Stimulated activated CD4-positive, alpha-beta T cell treated with anti-CD3 and anti-CD28 coated beads, TNF-alpha, amount 100 ng/mL, for 48 hours (primary cell): Measurements from ENCODE around the gene PRELID1.
"Not testable (repeated sequence)": the region's sequence is repeated elsewhere in the genome, so short reads cannot be mapped to it uniquely, and the experiment has no call there.

ENCODE experiments used
- DNase-seq, 3 donors: peaks; one replicate each; pipeline ENCODE4 v3.0.0-alpha.2; 2020; ENCODE audit warnings: low read depth in 3 of 3

PRELID1 gene

DNA sequence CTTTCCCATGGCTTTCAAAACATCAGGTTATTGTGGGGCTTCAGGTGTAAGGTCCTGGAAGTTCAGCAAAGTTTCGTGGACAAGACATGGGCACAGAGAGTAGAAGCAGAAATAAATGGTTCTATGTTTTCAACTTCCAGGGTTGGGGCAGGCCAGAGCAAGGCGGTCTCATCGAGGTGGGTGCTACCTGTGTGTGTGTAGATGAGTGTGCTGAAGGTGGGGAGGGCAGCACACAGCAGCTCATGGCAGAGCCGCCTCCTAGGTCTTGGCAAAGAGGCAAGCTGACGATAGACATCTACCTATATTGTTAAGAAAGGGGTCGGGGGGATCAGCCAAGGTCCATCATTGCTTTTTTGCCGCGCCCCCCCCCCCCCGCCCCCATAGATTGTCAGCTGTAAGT, 3.9 kb upstream of the PRELID1 start:
- DNase-seq = no peak

- DNase-seq = no peak
Measured at GRCh38 chr5:177300236-177300880, 3.2 kb upstream of the PRELID1 start.

DNA sequence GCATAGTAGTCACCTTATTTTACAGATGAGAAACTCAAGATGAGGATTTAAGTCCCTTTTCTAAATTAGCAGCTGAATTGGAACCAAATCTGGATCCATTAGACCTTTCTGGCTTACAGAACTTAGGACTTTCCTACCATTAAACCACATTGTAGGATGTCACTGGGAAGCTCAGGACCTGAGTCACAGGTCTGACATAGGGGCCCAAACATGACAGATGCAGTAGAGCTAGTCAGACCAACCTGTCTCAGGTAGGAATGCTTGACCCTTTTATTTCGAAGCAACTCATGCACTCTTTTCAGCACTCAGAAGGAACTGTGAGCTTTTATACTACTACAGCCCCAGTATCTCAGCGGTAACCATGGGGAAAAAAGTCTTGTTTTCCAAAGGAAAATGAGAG, 2.6 kb upstream of the PRELID1 start:
- no peak for DNase-seq

DNA sequence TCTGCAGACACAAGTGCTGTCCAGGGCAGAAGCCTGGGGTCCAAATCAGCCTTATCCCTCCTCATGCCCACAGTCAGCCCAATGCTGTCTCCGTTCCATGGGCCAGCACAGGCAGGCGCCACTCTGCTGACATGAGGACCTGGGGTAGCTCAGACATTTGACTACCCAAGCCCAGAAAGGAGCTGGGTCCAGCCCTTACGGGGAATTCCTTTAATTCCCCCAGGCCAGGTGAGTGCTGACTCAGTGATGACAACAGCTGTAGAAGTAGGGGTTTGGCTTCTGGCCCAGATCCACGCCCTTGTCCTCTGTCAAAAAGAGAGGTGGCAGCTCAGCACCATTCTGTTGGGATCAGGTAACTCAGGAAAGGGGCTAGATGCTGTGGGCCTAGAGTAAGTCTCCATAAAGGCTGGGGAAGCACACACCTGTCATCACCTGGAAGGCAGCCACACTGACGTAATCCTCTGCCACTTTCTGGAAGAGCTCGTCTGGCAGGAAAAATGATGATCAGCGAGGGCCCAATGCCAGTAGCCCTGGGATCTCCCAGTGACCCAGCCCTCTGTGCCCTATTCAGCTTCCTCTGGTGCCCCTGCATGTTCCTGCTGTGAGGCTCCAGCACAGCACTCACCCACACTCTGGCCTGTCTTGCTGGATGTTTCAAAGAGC, 2.0 kb upstream of the PRELID1 start:
- DNase-seq = no peak

DNA sequence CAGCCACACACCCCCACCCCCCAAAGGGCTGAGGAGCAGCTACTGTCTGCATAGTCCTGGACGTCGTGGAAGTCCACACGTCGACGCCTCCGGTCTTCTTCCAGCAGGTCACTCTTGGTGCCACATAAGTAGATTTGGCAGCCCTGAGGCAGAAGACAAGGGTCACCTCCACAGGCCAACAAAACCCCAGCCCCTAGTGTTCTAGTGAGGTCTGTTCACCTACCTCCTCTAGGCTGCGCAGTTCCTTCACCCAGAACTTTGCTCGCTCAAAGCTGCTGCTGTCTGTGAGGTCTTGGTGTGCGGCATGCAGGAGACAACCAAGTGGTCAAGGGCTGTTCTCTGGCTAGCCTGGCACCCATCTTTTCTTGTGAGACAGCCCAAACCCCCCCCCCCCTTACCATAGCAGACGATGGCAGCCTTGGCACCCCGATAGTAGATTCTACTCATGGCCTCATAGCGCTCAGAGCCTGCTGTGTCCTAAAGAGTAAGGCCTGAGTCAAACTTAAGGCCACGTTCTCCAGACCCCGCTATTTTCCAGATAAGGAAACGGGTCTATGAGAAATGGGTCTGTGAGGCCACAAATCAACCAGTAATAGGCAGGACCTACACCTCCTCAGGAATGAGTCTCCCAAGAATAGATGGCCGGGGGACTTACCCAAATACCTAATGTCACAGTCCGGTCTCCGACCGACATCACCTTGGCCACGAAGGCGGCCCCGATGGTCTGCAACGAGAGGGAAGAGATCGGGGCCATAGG, 1.1 kb upstream of the PRELID1 start:
- DNase-seq = no peak

DNA sequence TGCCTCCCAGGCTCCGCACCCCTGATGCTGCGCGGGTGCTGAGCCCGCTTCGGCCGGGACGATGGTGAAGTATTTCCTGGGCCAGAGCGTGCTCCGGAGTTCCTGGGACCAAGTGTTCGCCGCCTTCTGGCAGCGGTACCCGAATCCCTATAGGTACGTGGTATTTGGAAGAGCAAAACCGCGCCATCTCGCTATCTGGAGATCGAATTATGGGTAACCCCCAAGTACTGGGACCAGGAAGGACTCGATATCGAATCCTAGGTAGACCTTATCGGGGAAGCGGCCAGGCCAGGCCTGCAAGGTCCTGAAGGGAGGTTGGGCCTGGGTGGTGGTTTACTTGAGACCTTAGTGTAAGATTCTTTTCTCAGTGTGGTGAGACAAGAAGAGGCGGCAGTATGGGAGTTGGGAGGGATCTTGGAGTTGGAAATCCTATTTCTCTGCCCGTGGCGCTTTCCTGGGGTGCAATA, 359 bp downstream of the PRELID1 start:
- no peak for DNase-seq

- DNase-seq = no peak
Measured at GRCh38 chr5:177304392-177305119, 957 bp downstream of the PRELID1 start.

DNA sequence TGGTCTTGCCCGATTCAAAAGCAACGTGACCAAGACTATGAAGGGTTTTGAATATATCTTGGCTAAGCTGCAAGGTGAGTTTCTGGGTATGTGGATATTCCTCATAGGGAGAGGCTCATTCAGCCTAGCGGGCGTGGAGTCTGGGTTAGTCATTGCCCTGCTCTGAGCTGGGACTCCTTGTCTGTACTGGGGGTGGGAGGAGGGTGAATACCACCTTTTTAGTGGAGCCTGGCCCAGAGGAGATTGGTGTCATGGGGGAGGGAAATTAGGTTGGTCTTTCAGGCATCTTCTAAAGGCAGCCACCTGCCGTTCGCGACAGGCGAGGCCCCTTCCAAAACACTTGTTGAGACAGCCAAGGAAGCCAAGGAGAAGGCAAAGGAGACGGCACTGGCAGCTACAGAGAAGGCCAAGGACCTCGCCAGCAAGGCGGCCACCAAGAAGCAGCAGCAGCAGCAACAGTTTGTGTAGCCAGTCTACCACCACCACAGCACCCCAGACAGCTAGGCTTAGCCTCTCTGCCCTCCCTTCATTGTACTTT, 2.6 kb downstream of the PRELID1 start:
- DNase-seq = not testable (repeated sequence)

DNA sequence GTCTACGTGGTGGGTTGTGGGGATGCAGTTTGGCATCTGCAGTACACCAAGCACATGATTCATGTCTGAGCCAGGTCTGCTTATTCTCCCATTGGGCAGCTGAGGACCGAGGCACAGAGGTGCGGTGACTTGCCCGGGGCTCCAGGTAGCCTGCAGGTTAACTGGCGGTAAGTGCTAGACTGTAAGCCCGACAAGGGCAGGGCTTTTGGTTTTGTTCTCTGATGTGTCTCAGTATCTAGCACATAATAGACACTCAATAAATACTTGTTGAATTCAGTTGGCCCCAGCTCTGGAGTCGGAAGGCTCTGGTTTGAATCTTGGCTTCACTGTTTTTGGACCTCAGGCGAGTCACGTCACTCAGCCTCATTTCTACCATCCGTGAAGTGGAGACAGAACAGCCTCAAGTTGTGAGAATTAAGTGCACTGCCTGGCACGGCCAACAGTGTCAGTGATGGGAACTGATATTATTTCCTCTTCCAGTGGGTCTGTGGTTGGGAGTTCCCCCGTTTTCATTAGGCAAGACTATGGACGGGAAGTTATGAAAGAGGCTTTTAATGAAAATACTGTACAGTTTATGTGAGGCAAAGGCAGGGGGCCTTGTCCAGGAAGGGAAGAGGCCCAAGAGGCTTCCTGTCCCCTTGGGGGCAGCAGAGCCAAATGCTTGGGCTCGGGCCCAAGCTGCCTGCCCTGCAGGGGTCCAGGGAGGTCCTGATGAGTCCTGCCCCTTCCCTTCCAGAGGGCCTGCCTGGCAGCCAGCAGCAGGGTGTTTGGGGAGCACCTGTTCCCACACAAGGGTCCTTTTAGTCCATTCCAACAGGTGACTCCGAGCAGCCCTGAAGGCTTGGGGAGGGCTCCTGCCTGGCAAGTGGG, 3.3 kb downstream of the PRELID1 start:
- no peak for DNase-seq

- DNase-seq = no peak
Measured at GRCh38 chr5:177307544-177308363, 4.2 kb downstream of the PRELID1 start.

GRCh38 chr5:177308740-177309139, 5.1 kb downstream of the PRELID1 start:
- DNase-seq = no peak

- peak; percentile 60 to 66 (median 66) for DNase-seq
Measured at GRCh38 chr5:177309351-177310191, 6.0 kb downstream of the PRELID1 start.

GRCh38 chr5:177310332-177310731, 6.7 kb downstream of the PRELID1 start:
- no peak for DNase-seq

DNA sequence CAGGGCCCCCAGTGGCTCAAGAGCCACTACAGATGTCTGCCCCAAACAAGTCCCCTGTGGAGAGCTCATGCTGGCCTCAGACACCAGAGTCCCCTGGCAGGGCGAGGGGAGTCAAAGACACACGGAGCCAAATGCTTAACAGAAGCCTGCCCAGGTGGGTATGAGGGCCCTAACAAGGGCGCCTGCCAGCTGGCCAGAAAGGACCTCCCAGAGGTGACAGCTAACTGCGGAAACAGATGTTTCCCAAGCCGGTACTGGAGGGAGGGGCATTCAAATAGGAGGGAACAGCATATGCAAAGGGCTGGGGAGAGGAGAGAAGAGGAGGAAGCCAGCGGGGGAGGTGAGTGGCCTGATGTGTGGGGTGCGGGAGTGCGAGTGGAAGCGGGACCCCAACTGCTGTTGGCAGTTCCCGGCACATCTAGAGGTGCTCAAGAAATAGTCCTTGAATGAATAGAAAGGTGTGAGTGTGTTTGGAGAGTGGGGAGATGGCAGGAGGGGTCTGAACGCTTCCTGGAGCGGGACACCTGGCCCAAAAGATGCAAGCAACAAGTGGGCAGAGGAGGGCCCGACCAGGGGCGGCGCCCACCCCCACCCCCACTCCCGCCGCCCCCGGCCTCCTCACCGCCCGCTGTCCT, 7.3 kb downstream of the PRELID1 start:
- DNase-seq = no peak

- DNase-seq = no peak
Measured at GRCh38 chr5:177311392-177311722, 7.8 kb downstream of the PRELID1 start.

GRCh38 chr5:177311723-177312648, 8.4 kb downstream of the PRELID1 start, which contains the start of gene MXD3:
TSS of gene MXD3 (minus strand) at chr5:177311898. CDS start at chr5:177311830, 68 bp downstream.
- DNase-seq = peak; percentile 97 to 98 (median 98)

DNA sequence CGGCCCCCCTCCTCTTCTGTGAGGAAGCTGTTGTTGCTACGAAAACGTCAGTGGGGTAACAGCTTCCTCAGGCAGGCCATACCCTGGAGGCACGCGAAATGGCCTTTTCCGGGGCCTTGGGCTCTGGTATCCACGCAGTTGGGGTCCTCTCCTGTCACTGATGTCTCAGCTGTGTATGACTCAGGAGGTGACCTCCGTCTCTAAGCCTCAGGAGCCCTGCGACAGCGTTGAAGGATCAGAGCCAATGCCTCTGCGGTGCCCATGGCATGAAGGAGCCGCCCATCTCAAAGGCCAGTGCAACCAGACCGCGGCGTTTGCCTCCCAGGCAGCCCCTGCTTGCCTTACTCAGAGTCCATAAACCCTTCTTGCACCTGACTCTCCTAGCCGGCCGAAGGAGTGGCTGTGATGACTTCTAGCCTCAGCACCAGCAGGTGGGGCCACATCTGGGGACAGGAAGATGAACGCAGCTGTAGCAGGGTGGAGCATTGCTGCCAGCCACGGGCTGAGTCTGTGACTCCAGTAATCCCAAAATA, 9.1 kb downstream of the PRELID1 start:
- DNase-seq = peak in 1 of 3 donors; percentile 45
